ENCODE results near the gene MFAP4. TPM values are rescaled to one million over a fixed set of nuclear protein-coding genes. Genes with fewer than 3 reads are reported as not detected.

The MFAP4 gene
- total and polyA plus RNA-seq, 2 experiments from 2014 or later, result 360 to 739 TPM

GRCh38 chr17:19431691-19432090, 44.7 kb upstream of the MFAP4 start:
- Histone ChIP-seq H3K9me3 (ENCODE audit: low read depth) (no peaks in the 10 kb centered on the region), H3K4me1 (ENCODE audit: insufficient read depth) (no peaks in the 10 kb centered on the region), H3K36me3 (replicated peaks; ENCODE audit: insufficient read depth, low read depth) (no peaks in the 10 kb centered on the region), H3K4me2 (no peak overlapping the region), H3K4me3 (no peak overlapping the region), H2AFZ (no peak overlapping the region), H4K20me1 (ENCODE audit: insufficient read depth, poor library complexity, severe bottlenecking) (no peaks in the 10 kb centered on the region), H3K27ac (no peak overlapping the region), H3K79me2 (no peaks in the 10 kb centered on the region), H3K27me3 (no peaks in the 10 kb centered on the region), H3K9me2 (replicated peaks; ENCODE audit: insufficient read depth) (no peaks in the 10 kb centered on the region)
- DNase-seq (ENCODE audit: low spot score), result no peak
- WGBS (ENCODE audit: low lambda C conversion rate, missing lambda C conversion rate), result 75% methylated on average over 3 of the region's 3 CpGs
- no peak for TF ChIP-seq EZH2phosphoT487 (IDR thresholded peaks at IDR 0.05; ENCODE audit: low read depth, severe bottlenecking, unreplicated experiment)
- TF ChIP-seq, protein P1, sequence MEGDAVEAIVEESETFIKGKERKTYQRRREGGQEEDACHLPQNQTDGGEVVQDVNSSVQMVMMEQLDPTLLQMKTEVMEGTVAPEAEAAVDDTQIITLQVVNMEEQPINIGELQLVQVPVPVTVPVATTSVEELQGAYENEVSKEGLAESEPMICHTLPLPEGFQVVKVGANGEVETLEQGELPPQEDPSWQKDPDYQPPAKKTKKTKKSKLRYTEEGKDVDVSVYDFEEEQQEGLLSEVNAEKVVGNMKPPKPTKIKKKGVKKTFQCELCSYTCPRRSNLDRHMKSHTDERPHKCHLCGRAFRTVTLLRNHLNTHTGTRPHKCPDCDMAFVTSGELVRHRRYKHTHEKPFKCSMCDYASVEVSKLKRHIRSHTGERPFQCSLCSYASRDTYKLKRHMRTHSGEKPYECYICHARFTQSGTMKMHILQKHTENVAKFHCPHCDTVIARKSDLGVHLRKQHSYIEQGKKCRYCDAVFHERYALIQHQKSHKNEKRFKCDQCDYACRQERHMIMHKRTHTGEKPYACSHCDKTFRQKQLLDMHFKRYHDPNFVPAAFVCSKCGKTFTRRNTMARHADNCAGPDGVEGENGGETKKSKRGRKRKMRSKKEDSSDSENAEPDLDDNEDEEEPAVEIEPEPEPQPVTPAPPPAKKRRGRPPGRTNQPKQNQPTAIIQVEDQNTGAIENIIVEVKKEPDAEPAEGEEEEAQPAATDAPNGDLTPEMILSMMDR (IDR thresholded peaks at IDR 0.05; ENCODE audit: poor library complexity), result no peak
- no peak for TF ChIP-seq EZH2 (IDR thresholded peaks at IDR 0.05; ENCODE audit: borderline replicate concordance)

DNA sequence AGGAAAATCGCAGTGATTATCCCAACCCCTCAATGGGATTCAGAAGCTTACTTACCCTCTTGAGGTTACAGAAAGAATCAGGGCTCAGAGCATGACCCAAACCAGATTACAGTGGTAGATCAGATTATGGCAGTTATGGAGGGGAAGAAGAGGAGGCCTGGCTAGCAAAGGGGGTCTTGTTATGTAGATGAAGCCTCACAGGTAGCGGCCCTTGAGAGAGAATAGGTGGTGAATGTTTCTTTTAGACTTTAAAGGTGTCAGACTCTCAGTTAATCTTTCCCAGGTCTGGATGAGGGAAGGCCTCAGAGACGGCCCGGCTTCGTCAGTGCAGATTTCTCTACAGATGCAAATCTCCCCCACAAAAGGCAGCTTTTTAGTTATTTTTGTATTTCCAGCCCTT, 39.6 kb upstream of the MFAP4 start:
- H3K4me1 ChIP-seq (ENCODE audit: insufficient read depth), result peaks cover 17% of the 10 kb centered on the region
- H3K9me2 ChIP-seq (replicated peaks; ENCODE audit: insufficient read depth), result no peaks in the 10 kb centered on the region
- H3K4me2 ChIP-seq, result no peak overlapping the region
- no peaks in the 10 kb centered on the region for H3K79me2 ChIP-seq
- H4K20me1 ChIP-seq (ENCODE audit: insufficient read depth, poor library complexity, severe bottlenecking), result no peaks in the 10 kb centered on the region
- TF ChIP-seq EZH2phosphoT487 (IDR thresholded peaks at IDR 0.05; ENCODE audit: low read depth, severe bottlenecking, unreplicated experiment) (no peak), EZH2 (IDR thresholded peaks at IDR 0.05; ENCODE audit: borderline replicate concordance) (no peak)
- TF ChIP-seq, protein P1 (IDR thresholded peaks at IDR 0.05; ENCODE audit: poor library complexity), result no peak
- H3K27ac ChIP-seq, result no peak overlapping the region
- H3K27me3 ChIP-seq, result no peaks in the 10 kb centered on the region
- no peaks in the 10 kb centered on the region for H3K9me3 ChIP-seq (ENCODE audit: low read depth)
- H2AFZ ChIP-seq, result no peak overlapping the region
- no peak overlapping the region for H3K4me3 ChIP-seq
- 87% methylated on average over 5 of the region's 5 CpGs for WGBS (ENCODE audit: low lambda C conversion rate, missing lambda C conversion rate)
- H3K36me3 ChIP-seq (replicated peaks; ENCODE audit: insufficient read depth, low read depth), result no peaks in the 10 kb centered on the region
- DNase-seq (ENCODE audit: low spot score), result no peak

DNA sequence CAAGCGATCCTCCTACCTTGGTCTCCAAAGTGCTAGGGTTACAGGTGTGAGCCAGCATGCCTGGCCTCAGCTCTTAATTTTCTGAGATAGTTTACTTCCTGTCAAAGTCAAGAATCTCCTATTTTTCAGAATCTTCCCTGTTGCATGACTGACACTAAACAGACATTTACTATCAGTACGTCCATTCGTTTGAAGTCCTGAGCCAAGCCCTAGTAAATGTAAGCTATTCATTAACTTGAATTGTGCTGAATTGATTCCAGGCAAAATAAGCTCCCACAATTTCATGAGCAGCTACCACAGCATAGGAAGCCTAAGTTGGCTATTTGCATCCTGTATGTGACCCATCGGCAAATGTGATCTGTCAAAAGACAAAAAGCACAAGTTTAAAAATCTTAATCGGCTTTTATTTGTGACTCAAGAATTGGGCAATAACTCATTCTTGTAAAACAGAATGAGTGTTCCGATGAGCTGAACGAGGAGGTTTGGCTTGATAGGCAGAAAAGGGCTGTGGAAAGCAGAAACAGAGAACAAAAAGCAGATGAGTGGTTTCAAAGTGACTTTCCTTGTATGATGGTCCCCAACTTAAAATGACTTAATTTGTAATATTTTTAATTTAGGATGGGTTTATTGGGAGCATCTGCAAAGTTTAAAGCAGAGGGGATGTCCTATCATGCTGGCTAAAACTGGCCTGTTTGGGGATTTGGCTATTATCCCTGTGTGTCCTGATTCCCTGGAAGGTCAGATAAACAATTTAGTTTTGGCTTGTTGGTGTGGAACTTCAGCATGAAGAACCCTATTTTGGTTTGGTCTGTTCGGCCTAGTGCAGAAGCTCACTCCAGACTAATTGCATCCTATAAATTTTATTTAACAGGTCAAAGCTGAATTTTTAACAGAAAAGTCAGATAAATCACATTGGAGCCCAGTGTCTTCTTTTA, 38.2 kb upstream of the MFAP4 start:
- H4K20me1 ChIP-seq (ENCODE audit: insufficient read depth, poor library complexity, severe bottlenecking), result no peaks in the 10 kb centered on the region
- TF ChIP-seq, protein P1 (IDR thresholded peaks at IDR 0.05; ENCODE audit: poor library complexity), result no peak
- TF ChIP-seq EZH2 (IDR thresholded peaks at IDR 0.05; ENCODE audit: borderline replicate concordance), result no peak
- TF ChIP-seq EZH2phosphoT487 (IDR thresholded peaks at IDR 0.05; ENCODE audit: low read depth, severe bottlenecking, unreplicated experiment), result no peak
- 31% methylated on average over 8 of the region's 8 CpGs for WGBS (ENCODE audit: low lambda C conversion rate, missing lambda C conversion rate)
- no peaks in the 10 kb centered on the region for H3K36me3 ChIP-seq (replicated peaks; ENCODE audit: insufficient read depth, low read depth)
- H3K79me2 ChIP-seq, result no peaks in the 10 kb centered on the region
- peak overlapping the region; percentile 6 for H3K27ac ChIP-seq
- H3K9me2 ChIP-seq (replicated peaks; ENCODE audit: insufficient read depth), result no peaks in the 10 kb centered on the region
- H3K9me3 ChIP-seq (ENCODE audit: low read depth), result no peaks in the 10 kb centered on the region
- H3K4me1 ChIP-seq (ENCODE audit: insufficient read depth), result peaks cover 17% of the 10 kb centered on the region
- peak overlapping the region; percentile 11 for H3K4me2 ChIP-seq
- no peak for DNase-seq (ENCODE audit: low spot score)
- no peak overlapping the region for H2AFZ ChIP-seq
- no peaks in the 10 kb centered on the region for H3K27me3 ChIP-seq
- H3K4me3 ChIP-seq, result no peak overlapping the region
